Endothelial cell of umbilical vein (primary cell): ENCODE measurements around the gene GUCY1B1. TPM values are rescaled to one million over a fixed set of nuclear protein-coding genes. Genes with fewer than 3 reads are reported as not detected.

Source experiments
- BruUV-seq: library from RNA; stranded (reverse); fragments of 400-500 nt; replicated peaks from 2 replicates; lab custom pipeline; 2021; lab: Mats Ljungman, UMichigan
- CTCF ChIA-PET: fragments of 300-600, 350-600 bp; sonication (Branson Sonifier 250); formaldehyde crosslinking; loops from one replicate; lab custom pipeline; 2021; ENCODE audit warnings: antibody characterized with exemption, inconsistent platforms; lab: Charles Lee
- POLR2A ChIA-PET: fragments of 300-600, 350-600 bp; sonication (Branson Sonifier 250); formaldehyde crosslinking; loops from one replicate; lab custom pipeline; 2021; ENCODE audit warnings: antibody characterized with exemption, inconsistent platforms; lab: Charles Lee
- DNase-seq: peaks from one replicate; pipeline ENCODE4 v3.0.0-alpha.2; 2011; ENCODE audit warnings: low read depth, low spot score
- FAIRE-seq: peaks from 2 replicates; lab custom pipeline; 2011; peaks lifted over from hg19 to GRCh38; lab: Jason Lieb, UNC
- H2AFZ ChIP-seq: 2 replicates; pipeline ENCODE4 v1.6.0; 2012; ENCODE audit warnings: low read depth, low read length, control low read depth, inconsistent platforms
- H3K27ac ChIP-seq: 2 replicates; pipeline ENCODE4 v1.5.1; 2011; ENCODE audit warnings: low read depth, mild to moderate bottlenecking, control low read depth, low read length, moderate library complexity; ENCODE audit not compliant: insufficient read depth
- H3K27me3 ChIP-seq, 2 experiments: 2 replicates each; pipeline versions ENCODE4 v1.6.0 to v1.6.1; 2011; ENCODE audit warnings: low read length in 2 of 2, mixed read lengths in 1 of 2; ENCODE audit not compliant: control insufficient read depth in 2 of 2, insufficient read depth in 2 of 2
- H3K36me3 ChIP-seq, 2 experiments: 2 replicates in 1 of 2; 3 replicates in 1 of 2; pipeline ENCODE4 v1.5.1; 2011; ENCODE audit warnings: low read length in 2 of 2, mild to moderate bottlenecking in 1 of 2, moderate library complexity in 1 of 2; ENCODE audit not compliant: control insufficient read depth in 2 of 2, insufficient read depth in 2 of 2; ENCODE audit errors: extremely low read depth in 1 of 2
- H3K4me1 ChIP-seq: 3 replicates; pipeline ENCODE4 v1.5.1; 2011; ENCODE audit warnings: mild to moderate bottlenecking, low read length; ENCODE audit not compliant: control insufficient read depth, insufficient read depth; ENCODE audit errors: extremely low read depth
- H3K4me2 ChIP-seq: 2 replicates; pipeline ENCODE4 v1.6.1; 2011; ENCODE audit warnings: low read length, control low read depth, mixed read lengths; ENCODE audit not compliant: insufficient read depth
- H3K4me3 ChIP-seq, 3 experiments: fragments of 200-600 bp in 1 of 3; sonication (generic), shearing (Covaris generic) in 1 of 3; replicated peaks in 1 of 3; 2 replicates each; pipeline ENCODE4 v1.5.1; 2011 to 2016; ENCODE audit warnings: control low read depth in 3 of 3, low read length in 3 of 3, mild to moderate bottlenecking in 2 of 3, inconsistent platforms in 1 of 3, low read depth in 1 of 3, moderate library complexity in 1 of 3; ENCODE audit not compliant: insufficient read depth in 1 of 3
- H3K79me2 ChIP-seq: 2 replicates; pipeline ENCODE4 v1.6.0; 2012; ENCODE audit warnings: low read length, inconsistent platforms; ENCODE audit not compliant: control insufficient read depth, insufficient read depth
- H3K9ac ChIP-seq: replicated peaks from 2 replicates; pipeline ENCODE3; 2011; ENCODE audit warnings: low read length, control low read depth; ENCODE audit not compliant: insufficient read depth; ENCODE audit errors: extremely low read depth
- H3K9me1 ChIP-seq: replicated peaks from 3 replicates; pipeline ENCODE4 v1.6.0; 2011; ENCODE audit warnings: mild to moderate bottlenecking, low read length; ENCODE audit not compliant: control insufficient read depth, insufficient read depth; ENCODE audit errors: extremely low read depth
- H3K9me3 ChIP-seq: replicated peaks from 2 replicates; pipeline ENCODE4 v1.5.1; 2012; ENCODE audit warnings: low read length, inconsistent platforms; ENCODE audit not compliant: control insufficient read depth, insufficient read depth
- H4K20me1 ChIP-seq: replicated peaks from 2 replicates; pipeline ENCODE3; 2011; ENCODE audit warnings: mild to moderate bottlenecking, low read length; ENCODE audit not compliant: control insufficient read depth, insufficient read depth; ENCODE audit errors: extremely low read depth
- EZH2 ChIP-seq: IDR thresholded peaks from 2 replicates; pipeline ENCODE4 v1.6.1; 2012; ENCODE audit warnings: borderline replicate concordance, low read depth, mild to moderate bottlenecking, moderate library complexity, low read length, inconsistent platforms; ENCODE audit not compliant: severe bottlenecking
- FOS ChIP-seq: IDR thresholded peaks from 2 replicates; pipeline ENCODE4 v1.6.1; 2011; ENCODE audit warnings: mild to moderate bottlenecking, low read length, moderate library complexity, borderline replicate concordance; ENCODE audit not compliant: insufficient read depth
- GATA2 ChIP-seq: IDR thresholded peaks from 2 replicates; pipeline ENCODE4 v1.7.0; 2011; ENCODE audit warnings: low read depth, mild to moderate bottlenecking, moderate library complexity, mixed read lengths, low read length; ENCODE audit not compliant: insufficient read length, insufficient read depth
- JUN ChIP-seq: IDR thresholded peaks from 2 replicates; pipeline ENCODE4 v1.6.1; 2011; ENCODE audit warnings: borderline replicate concordance, low read depth; ENCODE audit not compliant: insufficient read length, insufficient read depth
- MYC ChIP-seq: IDR thresholded peaks from one replicate; pipeline ENCODE4 v1.6.1; 2011; ENCODE audit warnings: mild to moderate bottlenecking, low read depth, low read length
- POLR2A ChIP-seq: IDR thresholded peaks from 2 replicates; pipeline ENCODE4 v1.6.1; 2012; ENCODE audit warnings: low read depth, mild to moderate bottlenecking, control low read depth, low read length
- POLR2AphosphoS5 ChIP-seq: IDR thresholded peaks from 2 replicates; pipeline ENCODE4 v1.6.1; 2012; ENCODE audit warnings: low read depth, mild to moderate bottlenecking, control low read depth, low read length, moderate library complexity; ENCODE audit not compliant: insufficient read depth
- dilution Hi-C: fragments of 300-500 bp; cut with MboI; formaldehyde crosslinking; loops from one replicate; pipeline ENCODE4 v1.15.0; 2019; ENCODE audit warnings: low sequenced_read_pairs; ENCODE audit not compliant: extremely low pct_ligation_motif_present
- intact Hi-C: fragments of 100-400 bp; cut with micrococcal nuclease; formaldehyde crosslinking; loops from one replicate; pipeline ENCODE4 v1.10.0; 2022
- polyA plus RNA-seq, 4 experiments: library from polyadenylated mRNA; depleted of rRNA in 3 of 4; stranded (reverse) in 3 of 4; unstranded in 1 of 4; fragments of >200 nt; gene quantifications; 2 replicates each; pipeline versions ENCODE4 v1.2.1 to v1.2.3, GENCODE V29; 2011 to 2012; ENCODE audit warnings: missing spikeins in 1 of 4
- total RNA-seq: library from RNA; stranded (reverse); gene quantifications from 2 replicates; pipeline ENCODE4 v1.2.3, GENCODE V29; 2021
- TF ChIP-seq, protein P1 (sequence below), 2 donors: IDR thresholded peaks; 1 replicate in 1 of 2; 2 replicates in 1 of 2; pipeline ENCODE4 v1.5.1; 2011; ENCODE audit warnings: low read length in 2 of 2, mild to moderate bottlenecking in 2 of 2, moderate library complexity in 2 of 2, control low read depth in 1 of 2, inconsistent platforms in 1 of 2, low read depth in 1 of 2; ENCODE audit not compliant: insufficient read depth in 1 of 2; ENCODE audit errors: extremely low read depth in 1 of 2
- TF ChIP-seq, protein P2 (sequence below): IDR thresholded peaks from 2 replicates; pipeline ENCODE4 v1.6.1; 2011; ENCODE audit not compliant: insufficient read depth, insufficient read length

GUCY1B1 gene
- total and polyA plus RNA-seq, 2 donors (not counting 3 experiments of a cell fraction or from before 2014, with no cell fraction given): 1.9 to 4.7 TPM

DNA sequence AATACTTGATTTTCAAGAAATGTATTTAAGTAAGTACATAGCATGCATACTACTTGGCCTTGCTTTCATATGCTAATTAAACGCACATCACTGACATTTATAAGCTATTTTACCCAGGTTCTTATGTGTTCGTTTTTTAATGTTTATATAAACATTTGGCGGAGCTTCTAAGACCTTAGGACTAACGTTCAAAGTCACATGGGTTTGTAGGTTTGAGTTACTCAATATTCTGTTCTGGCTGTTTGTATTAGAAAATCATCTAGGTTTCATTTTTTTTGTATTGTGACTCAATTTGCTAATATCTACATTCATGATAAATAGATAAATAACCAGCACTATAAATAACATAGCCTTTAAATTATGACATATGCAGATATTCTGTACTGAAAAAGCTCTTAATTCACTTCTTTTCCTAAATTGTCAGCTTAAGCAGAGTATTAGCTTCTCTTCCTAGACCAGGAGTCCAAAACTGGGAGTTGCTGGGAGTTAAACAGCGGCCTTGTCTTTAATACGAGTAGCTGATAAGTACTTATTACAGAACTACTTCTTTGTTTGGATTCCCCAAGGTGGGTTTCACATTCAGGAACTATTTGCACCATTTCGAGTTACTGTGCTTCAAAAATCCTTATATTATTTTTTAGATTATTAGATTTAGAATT is 42.0 kb downstream of the GUCY1B1 start:
- H3K9ac ChIP-seq: no peak overlapping the region
- intact Hi-C loops (no loop called here), dilution Hi-C loops (no loop called here)
- H2AFZ ChIP-seq: no peak overlapping the region
- H3K4me2 ChIP-seq: no peak overlapping the region
- no peak overlapping the region for H3K4me3 ChIP-seq
- no peak overlapping the region for H3K27ac ChIP-seq
- CTCF ChIA-PET: interaction anchor here (1.4 to 2.1 kb wide), 4 partner anchors 10 to 272 kb away, joined by 4 to 11 read pairs (median 7); no protein-coding TSS in a partner anchor
- no peaks in the 10 kb centered on the region for H3K9me3 ChIP-seq
- H3K79me2 ChIP-seq: no peaks in the 10 kb centered on the region
- BruUV-seq: no TSS peak
- H3K9me1 ChIP-seq: no peaks in the 10 kb centered on the region
- POLR2A ChIA-PET: no interaction called here
- FAIRE-seq (no peak), DNase-seq (no peak)
- no peaks in the 10 kb centered on the region for H4K20me1 ChIP-seq
- no peaks in the 10 kb centered on the region for H3K27me3 ChIP-seq
- H3K36me3 ChIP-seq: no peaks in the 10 kb centered on the region
- TF ChIP-seq EZH2: no peak
- no peak for TF ChIP-seq JUN
- no peak for TF ChIP-seq FOS
- TF ChIP-seq, protein P1, sequence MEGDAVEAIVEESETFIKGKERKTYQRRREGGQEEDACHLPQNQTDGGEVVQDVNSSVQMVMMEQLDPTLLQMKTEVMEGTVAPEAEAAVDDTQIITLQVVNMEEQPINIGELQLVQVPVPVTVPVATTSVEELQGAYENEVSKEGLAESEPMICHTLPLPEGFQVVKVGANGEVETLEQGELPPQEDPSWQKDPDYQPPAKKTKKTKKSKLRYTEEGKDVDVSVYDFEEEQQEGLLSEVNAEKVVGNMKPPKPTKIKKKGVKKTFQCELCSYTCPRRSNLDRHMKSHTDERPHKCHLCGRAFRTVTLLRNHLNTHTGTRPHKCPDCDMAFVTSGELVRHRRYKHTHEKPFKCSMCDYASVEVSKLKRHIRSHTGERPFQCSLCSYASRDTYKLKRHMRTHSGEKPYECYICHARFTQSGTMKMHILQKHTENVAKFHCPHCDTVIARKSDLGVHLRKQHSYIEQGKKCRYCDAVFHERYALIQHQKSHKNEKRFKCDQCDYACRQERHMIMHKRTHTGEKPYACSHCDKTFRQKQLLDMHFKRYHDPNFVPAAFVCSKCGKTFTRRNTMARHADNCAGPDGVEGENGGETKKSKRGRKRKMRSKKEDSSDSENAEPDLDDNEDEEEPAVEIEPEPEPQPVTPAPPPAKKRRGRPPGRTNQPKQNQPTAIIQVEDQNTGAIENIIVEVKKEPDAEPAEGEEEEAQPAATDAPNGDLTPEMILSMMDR (IDR thresholded peaks at IDR 0.05; ENCODE audit: extremely low read depth in 1 of 2, insufficient read depth in 1 of 2, low read depth in 1 of 2, low read length in 2 of 2): no peak
- no peak for TF ChIP-seq POLR2A
- TF ChIP-seq MYC: no peak
- TF ChIP-seq GATA2: no peak
- TF ChIP-seq, protein P2, sequence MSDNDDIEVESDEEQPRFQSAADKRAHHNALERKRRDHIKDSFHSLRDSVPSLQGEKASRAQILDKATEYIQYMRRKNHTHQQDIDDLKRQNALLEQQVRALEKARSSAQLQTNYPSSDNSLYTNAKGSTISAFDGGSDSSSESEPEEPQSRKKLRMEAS: no peak
- TF ChIP-seq POLR2AphosphoS5: no peak
- peaks cover 10% of the 10 kb centered on the region for H3K4me1 ChIP-seq
